ENCODE results near the gene TMCO4. TPM values are rescaled to one million over a fixed set of nuclear protein-coding genes. Genes with fewer than 3 reads are reported as not detected.
A peak's percentile ranks its signal among the peaks of the same experiment; 100 is the strongest.

TMCO4 gene
- total RNA-seq, 6 experiments from 2014 or later, result 6.4 to 13.5 (median 9.8) TPM

GRCh38 chr1:19689856-19690255 is 109.9 kb downstream of the TMCO4 start:
- intact Hi-C loops (cut with DNase I), result no loop called here
- H3K27me3 ChIP-seq, result no peaks in the 10 kb centered on the region
- ATAC-seq (no peak), DNase-seq (no peak)
- H3K4me1 ChIP-seq, result no peaks in the 10 kb centered on the region
- peaks cover 0 to 9% (median 2%) of the 10 kb centered on the region in 4 donors for H3K36me3 ChIP-seq
- no peaks in the 10 kb centered on the region for H3K9me3 ChIP-seq
- H3K27ac ChIP-seq, result no peak overlapping the region
- WGBS (ENCODE audit: insufficient coverage, low coverage, low lambda C conversion rate, missing lambda C conversion rate), result 100% methylated on average over 2 of the region's 3 CpGs
- TF ChIP-seq POLR2A (IDR thresholded peaks at IDR 0.05), result no peak
- TF ChIP-seq CTCF (IDR thresholded peaks at IDR 0.05), result no peak
- no peak overlapping the region for H3K4me3 ChIP-seq

- TF ChIP-seq CTCF (IDR thresholded peaks at IDR 0.05) (no peak), POLR2A (IDR thresholded peaks at IDR 0.05) (no peak)
- DNase-seq, result no peak
- Histone ChIP-seq H3K27me3 (no peaks in the 10 kb centered on the region), H3K4me1 (no peaks in the 10 kb centered on the region), H3K36me3 (peaks cover 0 to 7% (median 2%) of the 10 kb centered on the region in 4 donors), H3K27ac (no peak overlapping the region), H3K9me3 (no peaks in the 10 kb centered on the region), H3K4me3 (no peak overlapping the region)
- intact Hi-C loops (cut with DNase I), result no loop called here
- no peak for ATAC-seq
- WGBS (ENCODE audit: insufficient coverage, low coverage, low lambda C conversion rate, missing lambda C conversion rate), result 85% methylated on average over 3 of the region's 5 CpGs
Observed at GRCh38 chr1:19689085-19689757, 110.5 kb downstream of the TMCO4 start.

GRCh38 chr1:19688041-19688842 is 111.5 kb downstream of the TMCO4 start:
- no peaks in the 10 kb centered on the region for H3K9me3 ChIP-seq
- TF ChIP-seq CTCF (IDR thresholded peaks at IDR 0.05), result no peak
- no peak for TF ChIP-seq POLR2A (IDR thresholded peaks at IDR 0.05)
- no peaks in the 10 kb centered on the region for H3K27me3 ChIP-seq
- H3K36me3 ChIP-seq, result peaks cover 0 to 2% (median under 1%) of the 10 kb centered on the region in 4 donors
- H3K4me1 ChIP-seq, result no peaks in the 10 kb centered on the region
- H3K27ac ChIP-seq, result no peak overlapping the region
- intact Hi-C loops (cut with DNase I), result no loop called here
- peak in 3 of 4 donors; percentile 19 to 35 (median 28) for ATAC-seq
- no peak for DNase-seq
- no peak overlapping the region for H3K4me3 ChIP-seq
- WGBS (ENCODE audit: insufficient coverage, low coverage, low lambda C conversion rate, missing lambda C conversion rate), result 76% methylated on average over 5 of the region's 19 CpGs

GRCh38 chr1:19687414-19687813 is 112.3 kb downstream of the TMCO4 start:
- TF ChIP-seq CTCF (IDR thresholded peaks at IDR 0.05), result no peak
- TF ChIP-seq POLR2A (IDR thresholded peaks at IDR 0.05), result no peak
- H3K9me3 ChIP-seq, result no peaks in the 10 kb centered on the region
- H3K27ac ChIP-seq, result no peak overlapping the region
- 100% methylated on average over 1 of the region's 1 CpG for WGBS (ENCODE audit: insufficient coverage, low coverage, low lambda C conversion rate, missing lambda C conversion rate)
- no peak overlapping the region for H3K4me3 ChIP-seq
- peaks cover 0 to 2% (median 0%) of the 10 kb centered on the region in 4 donors for H3K36me3 ChIP-seq
- DNase-seq (no peak), ATAC-seq (no peak)
- no peaks in the 10 kb centered on the region for H3K4me1 ChIP-seq
- H3K27me3 ChIP-seq, result no peaks in the 10 kb centered on the region
- intact Hi-C loops (cut with DNase I), result no loop called here

All from right lobe of liver (tissue), 6 donors.